ENCODE data around the gene EDIL3.
"Not testable (repeated sequence)": the region's sequence is repeated elsewhere in the genome, so short reads cannot be mapped to it uniquely, and the experiment has no call there.

Gene EDIL3

DNA sequence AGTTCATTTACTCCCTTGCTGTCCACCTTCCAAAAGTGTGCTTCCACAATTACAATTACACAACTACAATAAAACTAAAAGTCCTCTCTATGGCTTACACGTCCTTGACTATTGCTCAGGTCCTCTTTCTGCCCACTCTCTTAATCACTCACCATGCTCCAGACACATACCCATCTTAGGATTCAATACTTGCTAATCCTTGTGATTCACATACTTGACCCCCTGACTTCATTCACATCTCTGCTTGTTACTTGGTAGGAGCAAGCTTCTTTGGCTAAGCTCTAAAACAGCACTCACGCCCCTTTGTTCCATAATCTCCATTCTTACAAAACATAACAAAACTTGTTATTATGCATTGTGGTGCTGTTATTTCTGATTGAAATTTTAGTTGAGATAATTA lies 215.8 kb downstream of the EDIL3 start:
- no peak for DNase-seq (ENCODE audit: low read depth)

DNA sequence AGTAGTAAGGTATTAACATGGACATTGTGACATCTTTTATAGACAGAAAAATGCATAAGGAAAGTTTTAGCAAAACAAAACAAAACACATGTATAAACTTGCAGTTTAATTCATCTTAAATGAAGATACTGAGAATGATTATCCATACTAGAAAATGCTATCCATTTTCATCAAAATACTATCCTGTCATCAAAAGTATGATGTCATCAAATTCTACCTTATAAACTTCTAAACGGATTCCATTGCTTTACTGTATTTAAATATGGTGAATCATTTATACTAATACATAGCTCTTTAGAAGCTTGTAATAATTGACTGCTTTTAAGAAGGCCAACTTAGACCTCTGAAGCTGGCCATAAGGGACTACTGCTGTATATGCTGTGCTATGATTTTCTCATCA lies 221.0 kb downstream of the EDIL3 start:
- no peak for DNase-seq (ENCODE audit: low read depth)

DNA sequence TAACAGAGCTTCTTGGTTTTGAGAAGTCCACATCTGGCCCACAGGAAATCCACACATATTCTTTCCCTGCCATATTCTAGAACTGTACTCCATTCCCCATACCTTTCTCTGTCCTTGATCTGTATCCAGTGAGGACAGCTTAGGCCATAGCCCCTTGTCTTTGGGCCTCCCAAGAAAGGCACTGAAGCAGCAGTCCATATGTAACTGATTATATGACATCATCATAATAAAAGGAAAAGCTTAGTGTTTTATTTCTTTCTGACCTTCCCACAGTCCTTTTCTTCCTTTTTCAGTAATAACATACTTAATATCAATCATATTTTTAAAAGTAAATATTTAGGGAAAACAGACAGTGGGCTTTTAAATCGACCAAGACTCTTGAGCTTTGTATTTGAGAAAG lies 222.0 kb downstream of the EDIL3 start:
- no peak for DNase-seq (ENCODE audit: low read depth)

DNA sequence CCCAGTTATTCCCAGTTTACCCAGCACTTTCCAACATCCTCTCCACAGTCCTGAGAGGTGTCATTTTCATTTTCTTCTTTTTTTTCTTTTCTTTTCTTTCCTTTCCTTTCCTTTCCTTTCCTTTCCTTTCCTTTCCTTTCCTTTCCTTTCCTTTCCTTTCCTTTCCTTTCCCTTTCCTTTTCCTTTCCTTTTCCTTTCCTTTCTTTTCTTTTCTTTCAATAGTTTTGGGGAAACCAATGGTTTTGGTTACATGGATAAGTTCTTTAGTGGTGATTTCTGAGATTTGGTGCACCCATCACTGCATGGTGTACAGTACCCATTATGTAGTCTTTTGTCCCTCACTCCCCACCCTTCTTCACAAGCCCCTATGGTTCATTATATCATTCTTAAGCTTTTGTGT lies 224.0 kb downstream of the EDIL3 start:
- DNase-seq (ENCODE audit: low read depth), result not testable (repeated sequence)

DNA sequence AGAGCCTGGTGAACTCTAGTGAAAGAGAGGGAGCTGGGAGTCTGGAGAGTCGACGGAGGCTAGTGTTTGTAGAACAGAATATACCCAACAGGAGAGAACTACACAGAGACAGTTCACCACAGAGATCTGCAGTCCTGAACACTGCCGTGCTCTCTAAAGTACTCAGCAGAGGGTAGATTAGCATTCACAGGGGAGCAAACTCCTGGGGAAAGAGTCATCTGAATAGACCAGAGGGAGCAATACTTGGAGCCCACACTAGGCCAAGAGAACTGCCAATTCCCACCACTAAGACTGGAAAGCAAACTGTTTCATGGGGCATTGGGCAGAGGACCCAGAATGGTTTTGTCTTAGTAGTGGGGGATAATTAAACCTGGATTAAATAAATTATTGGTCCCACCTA lies 235.6 kb downstream of the EDIL3 start:
- DNase-seq (ENCODE audit: low read depth), result no peak

DNA sequence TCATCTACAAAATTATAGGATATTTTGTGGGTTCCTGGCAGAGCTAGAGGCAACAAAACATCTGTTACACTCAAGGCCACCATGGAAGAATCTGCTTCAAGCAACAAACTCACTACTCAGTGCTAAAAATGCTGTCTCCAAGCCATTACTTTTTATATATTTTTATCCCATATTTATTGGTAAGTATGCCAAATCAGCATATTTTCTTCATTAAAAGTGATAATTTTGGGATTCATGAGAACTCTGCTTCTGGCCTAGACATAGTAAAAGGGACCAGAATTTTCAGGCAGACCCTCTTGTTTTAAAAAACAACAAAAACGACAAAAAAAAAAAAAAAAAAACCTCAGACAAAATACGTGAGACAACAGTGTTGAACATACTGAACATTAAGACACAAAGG lies 236.0 kb downstream of the EDIL3 start:
- DNase-seq (ENCODE audit: low read depth), result no peak

DNA sequence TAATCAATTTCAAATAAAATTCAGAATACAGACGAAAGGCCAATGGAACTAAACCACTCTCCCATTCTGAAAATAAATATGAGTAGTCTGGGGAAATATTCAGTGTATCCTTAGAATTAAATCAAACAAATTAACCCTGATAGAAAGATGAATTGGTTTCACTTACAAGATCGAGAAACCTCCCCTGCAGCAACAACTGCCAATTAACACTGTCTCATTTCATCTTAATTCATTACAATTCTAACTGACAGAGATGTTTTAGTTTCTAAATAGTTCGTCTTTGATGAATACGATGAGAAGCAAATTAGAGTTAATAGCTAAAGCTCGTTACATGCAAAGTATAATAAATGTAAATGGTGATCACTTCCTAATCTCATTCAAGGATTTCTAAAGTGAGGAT lies 247.1 kb downstream of the EDIL3 start:
- no peak for DNase-seq (ENCODE audit: low read depth)

DNA sequence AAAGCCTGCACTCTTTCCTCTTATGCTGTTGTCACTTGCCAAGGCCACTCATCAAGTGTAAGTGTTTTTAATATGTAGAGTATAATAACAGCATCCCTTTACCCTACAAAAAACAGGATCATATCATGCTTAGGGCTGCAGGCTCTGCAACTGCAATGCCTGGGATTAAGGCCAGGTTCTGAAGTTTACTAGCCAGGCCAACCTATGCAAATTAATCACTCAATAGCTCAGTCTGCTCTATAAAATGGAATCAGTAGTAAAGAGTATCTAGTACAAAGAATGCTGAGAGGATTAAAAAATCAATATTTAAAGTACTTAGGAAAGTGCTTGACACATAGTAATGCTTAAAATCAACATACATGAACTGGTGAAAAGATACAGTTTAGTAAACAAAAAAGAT lies 253.3 kb downstream of the EDIL3 start:
- no peak for DNase-seq (ENCODE audit: low read depth)

DNA sequence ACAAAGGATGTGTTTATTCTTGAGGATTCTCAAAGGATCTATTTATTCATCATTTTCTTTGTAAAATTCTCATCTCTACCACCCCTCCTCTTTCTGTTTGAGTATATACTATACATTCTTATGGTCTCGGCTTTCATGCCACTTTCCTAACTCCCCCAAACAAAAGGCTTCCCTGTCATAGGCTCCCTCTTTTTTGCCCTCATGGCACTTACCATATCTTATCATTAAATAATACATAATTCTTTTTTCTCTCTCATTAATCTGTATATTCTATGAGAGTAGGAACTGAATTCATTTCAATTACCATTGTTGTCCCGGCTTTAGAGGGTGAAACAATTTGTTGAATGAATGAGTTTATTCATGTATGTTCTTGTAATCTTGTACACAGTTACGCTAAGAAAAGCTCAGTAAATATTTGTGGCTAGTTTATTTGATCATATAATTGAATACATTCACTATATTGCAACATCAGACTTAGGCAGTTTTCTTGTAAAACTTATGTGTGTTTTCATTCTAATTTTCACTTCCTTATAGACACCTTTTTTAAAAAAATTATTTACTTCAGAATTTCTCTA lies 254.6 kb downstream of the EDIL3 start:
- no peak for DNase-seq (ENCODE audit: low read depth)

DNA sequence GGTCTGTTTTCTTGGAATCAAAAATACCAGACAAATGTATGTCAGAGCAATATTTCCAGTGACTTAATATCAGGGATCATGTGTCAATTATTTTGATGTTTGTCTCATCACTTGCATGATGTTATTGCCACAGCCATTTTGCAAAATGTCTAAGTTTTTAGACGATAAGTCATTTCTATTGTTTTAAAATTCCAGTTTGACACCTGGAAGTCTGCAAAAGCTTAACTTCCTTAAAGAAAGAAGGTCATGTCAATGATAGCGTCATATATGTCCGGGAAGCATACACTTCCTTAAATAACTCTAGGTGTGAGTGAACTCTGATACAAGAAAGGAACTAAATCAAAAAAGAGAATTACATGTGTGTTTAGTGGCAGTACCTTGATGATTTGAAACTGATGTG lies 259.5 kb downstream of the EDIL3 start:
- DNase-seq (ENCODE audit: low read depth), result no peak

DNA sequence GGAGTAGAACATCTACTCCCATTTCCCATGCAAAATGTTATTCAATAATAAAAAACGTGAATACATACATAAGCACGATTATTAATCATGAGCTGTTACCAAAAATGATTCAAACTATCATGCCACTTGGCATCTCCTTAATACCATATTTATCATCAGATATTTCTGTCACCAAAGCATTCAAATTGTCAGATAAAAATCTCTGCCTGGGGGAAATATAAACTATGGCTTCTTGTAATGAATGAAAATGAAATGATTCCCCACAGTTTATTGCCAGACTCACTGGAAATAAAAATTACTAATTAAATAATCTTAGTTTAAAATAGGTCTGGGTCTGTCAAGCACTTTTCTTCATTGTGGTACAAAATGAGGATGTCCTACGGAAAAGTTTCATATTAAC lies 265.4 kb downstream of the EDIL3 start:
- no peak for DNase-seq (ENCODE audit: low read depth)

DNA sequence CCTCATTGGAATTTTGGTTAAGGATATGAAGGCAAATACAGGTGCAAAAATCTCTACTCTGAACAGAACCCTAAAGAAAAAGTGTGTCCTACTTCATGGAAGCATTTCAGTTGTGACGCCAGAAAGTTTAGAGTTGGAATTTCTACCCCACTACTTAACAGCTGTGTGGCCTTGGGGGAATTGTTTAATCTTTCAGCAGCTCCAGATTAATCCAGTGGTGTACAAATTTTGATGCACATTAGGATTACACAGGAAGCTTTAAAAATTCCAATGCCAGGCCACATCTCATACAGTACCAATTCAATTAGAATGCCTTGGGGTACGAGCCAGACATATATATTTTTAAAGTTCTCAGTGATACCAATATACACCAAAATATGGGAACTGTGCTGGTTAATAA lies 266.1 kb downstream of the EDIL3 start:
- no peak for DNase-seq (ENCODE audit: low read depth)

DNA sequence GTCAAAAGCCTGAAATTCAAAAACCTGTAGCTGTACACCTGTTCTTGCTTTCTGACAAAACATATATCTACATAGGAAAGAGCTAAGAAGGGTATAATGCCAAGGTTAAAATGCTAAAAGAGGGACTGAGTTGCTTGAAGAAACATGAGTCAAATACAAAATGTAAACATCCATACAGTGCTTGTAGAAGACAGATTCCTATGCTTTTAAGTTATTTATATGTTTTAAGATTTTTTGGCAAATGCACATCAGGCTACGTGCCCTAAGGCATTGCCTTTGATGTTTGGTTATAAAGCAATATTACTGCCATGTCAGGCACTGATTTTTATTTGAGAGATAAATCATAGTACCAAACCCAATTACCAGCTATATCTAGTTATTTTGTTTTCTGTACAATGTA lies 269.0 kb downstream of the EDIL3 start:
- no peak for DNase-seq (ENCODE audit: low read depth)

DNA sequence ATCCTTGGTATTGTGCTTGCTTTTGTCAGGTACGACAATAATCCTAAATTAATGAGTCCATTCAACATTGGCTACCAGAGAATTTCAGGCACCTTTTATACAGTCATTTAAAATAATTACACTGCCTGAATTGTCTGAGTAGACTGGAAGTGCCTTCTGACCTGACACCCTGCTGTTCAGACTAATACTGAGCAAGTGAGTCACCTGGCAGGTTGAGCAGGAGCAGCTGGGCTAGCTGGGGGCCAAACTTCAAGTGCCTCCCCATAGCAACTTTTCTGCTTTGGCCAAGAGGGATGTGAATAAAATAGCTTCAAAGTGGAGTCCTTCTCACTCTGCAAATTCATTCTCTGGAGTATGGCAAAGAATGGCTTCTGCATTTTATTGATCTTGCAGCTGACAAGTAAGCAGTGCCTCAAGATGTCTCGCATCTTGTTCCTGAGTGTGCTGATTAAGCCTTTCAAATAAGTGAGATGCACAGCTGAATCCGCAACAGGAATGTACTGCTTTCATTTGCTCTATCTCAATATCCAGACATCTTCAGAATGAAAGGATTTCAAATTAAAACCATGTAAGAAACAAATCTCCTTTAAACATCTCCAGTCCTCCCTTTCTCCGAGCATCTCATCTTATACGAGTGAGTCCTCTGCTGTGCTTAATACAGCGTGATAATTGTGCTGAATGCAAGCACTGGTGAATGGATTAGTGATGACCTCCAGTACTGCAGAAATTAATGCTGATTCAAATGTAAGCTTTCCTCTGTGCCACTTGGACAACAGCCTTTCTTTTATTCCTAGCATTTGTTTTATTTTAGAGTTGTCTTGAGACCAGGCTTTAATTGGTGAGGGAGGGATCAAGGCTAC lies 271.2 kb downstream of the EDIL3 start:
- no peak for DNase-seq (ENCODE audit: low read depth)

DNA sequence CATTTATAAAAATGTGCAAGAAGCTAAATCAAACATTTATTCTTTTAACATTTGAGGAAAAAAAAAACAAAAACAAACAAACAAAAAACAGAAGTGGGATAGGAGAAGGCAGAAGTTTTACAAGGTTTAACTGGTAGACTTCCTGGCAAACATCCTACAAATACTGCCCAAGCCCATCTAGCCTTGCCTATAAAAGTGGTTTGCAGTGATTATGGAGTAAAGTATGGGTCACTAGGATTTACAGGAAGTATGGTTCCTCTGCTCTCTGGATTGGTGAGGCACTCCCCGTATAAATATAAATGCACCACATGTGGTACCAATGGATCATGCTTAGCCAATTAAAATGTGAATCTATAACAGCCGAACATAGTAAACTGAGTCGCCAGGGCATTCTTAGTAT lies 291.9 kb downstream of the EDIL3 start:
- DNase-seq (ENCODE audit: low read depth), result no peak

DNA sequence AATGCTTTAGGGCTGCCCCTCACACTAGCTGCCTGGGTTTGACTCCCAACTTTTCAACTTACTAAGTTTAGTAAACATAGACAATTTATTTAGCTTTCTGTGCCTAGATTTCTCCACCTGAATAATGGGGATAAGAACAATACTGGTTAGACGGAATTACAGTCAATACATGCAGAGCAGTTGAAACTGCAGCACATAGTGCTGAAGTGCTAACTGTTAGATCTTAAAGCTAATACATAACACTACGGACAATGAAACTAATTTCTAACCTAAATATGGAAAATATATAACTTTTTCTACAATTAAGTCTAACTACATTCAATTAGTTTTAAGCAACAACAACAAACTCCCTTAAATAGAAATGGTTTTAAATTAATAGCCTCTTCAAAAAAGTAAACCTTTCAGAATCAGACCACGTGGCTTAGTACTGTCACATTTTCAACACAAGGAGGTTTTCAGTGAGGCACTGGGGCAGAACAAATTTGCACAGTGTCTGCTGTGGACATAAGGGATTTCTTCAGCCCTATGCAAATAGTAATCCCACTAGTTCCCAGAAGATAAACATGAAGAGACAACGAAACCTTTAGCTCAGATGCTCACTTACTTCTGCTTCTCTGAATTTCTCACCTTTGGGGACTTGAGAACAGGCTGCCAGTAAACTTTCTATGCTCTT lies 293.4 kb downstream of the EDIL3 start:
- no peak for DNase-seq (ENCODE audit: low read depth)

DNA sequence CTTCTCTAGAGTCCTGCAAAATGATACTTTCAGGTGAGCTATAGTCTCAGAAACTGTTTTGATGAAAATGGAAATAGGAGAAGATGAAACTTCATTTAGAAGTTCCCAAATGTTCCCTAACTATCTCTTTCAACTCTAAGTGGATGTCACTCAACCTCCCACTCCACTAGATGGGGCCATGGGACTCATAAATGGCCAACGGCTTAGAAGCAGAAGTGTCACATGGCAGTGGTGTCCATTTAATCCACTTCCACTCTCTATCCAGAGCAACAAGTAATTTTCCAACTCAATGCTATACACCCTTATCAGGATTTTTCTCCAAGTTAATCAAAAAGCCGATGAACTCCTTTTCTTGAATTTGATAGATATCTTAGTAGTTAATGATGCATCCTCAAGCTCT lies 295.7 kb downstream of the EDIL3 start:
- no peak for DNase-seq (ENCODE audit: low read depth)

DNA sequence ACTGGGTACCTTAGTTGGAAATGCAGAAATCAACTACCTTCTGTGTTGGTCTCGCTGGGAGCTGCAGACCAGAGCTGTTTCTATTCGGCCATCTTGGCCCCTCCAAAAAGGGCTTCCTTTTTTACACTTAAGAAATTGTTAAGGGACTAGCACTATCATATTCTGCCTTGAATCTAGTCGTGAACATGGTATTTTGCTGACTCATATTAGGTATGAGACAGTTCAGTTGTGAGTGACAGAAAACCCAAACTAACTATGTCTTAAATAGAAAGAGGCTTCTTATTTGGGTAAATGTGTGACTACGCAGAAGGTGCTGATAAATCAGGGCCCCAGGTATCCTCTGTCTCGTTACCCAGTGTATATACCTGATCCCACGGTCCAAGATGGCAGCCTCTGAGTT lies 298.2 kb downstream of the EDIL3 start:
- DNase-seq (ENCODE audit: low read depth), result no peak

DNA sequence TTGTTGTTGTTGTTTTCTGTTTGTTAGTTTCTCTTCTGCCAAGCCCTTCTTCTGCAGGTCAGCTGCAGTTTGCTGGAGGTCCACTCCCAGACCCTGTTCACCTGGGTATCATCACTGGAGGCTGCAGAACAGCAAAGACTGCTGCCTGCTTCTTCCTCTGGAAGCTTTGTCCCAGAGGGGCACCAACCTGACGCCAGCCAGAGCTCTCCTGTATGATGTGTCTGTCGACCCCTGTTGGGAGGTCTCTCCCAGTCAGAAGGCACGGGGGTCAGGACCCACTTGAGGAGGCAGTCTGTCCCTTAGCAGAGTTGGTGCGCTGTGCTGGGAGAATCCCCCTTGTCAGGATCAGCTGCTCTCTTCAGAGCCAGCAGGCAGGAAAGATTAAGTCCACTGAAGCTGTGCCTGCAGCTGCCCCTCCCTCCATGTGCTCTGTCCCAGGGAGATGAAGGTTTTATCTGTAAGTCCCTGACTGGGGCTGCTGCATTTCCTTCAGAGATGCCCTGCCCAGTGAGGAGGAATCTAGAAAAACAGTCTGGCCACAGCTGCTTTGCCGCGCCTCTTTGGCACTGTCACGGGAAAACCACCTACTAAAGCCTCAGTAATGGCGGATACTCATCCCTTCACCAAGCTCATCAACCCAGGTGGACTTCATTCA lies 299.2 kb downstream of the EDIL3 start:
- DNase-seq (ENCODE audit: low read depth), result no peak

DNA sequence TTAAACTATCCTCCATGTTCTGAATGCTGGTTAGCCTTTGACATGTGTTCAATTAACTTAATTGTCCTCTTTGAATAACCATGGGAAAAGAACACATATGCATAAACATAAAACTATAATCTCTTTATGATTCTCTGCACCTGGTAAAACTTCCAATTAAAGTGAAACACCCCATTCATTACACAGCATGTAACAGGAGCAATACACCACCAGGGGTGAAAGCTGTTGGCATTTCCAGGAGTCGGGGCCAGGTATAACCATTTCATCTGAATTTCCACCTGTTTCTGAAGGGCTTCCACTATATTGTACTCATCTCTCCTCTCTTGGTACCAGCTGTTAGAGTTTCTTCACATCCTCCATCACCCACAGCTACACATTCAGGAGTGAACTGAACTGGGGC lies 303.8 kb downstream of the EDIL3 start:
- no peak for DNase-seq (ENCODE audit: low read depth)

DNA sequence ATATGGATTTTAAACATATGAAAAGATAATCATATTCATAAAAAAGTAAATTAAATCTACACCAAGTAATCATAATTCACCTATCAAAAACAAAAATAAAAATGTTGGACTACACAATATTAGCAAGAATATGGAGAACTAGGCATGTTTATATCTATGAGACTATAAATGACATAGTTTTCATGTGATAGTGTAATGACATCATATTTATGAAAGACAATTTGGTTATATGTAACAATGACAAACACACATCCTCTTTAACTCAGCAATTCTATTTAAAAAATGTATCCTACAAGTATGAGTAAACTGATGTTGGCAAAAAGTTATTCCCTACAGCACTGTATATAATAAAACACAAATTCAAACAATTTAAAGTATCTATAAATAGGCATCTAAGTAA lies 312.3 kb downstream of the EDIL3 start:
- DNase-seq (ENCODE audit: low read depth), result no peak

DNA sequence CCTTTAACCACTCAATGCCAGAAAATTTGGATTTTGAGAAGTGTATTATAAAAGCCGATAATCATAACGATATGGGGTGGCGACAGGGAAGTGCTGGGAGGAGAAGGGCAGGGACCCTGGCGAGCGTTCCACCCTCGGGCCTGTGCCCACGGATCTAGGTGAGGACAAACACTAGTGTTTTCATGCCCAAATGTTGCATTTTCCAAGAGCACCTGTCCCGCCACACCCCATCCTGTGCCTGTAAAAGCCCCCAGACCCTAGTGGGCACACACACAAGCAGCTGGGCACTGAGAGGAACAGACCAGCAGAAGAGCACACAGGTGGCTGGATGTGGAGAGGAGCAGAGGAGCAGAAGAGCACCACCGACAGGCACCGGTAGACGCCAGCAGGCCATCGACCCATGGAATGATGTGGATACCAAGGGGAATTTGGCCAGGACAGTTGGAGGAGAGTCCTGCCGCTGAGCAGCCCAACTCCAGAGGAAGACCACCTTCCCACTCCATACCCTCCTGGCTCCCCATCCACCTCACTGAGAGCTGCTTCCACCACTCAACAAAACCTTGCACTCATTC lies 315.0 kb downstream of the EDIL3 start:
- DNase-seq (ENCODE audit: low read depth), result no peak

DNA sequence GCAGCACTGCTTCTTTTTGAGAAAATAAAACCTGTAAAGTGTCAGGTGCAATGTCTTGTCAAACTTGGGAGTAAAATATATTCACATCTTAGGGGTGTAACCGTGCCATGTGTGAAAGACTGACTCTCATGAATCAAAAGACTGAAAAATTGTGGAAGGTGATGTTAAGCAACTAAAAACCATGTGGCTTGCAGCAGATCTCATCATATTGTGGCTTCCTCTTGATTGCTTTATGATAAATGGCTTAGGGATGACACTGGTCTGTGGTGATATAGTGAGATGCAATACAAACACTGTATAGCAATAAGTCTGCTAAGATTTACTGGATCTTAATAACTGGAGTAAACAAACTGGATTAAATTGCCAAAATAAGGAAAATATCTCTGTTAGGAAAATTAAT lies 321.6 kb downstream of the EDIL3 start:
- DNase-seq (ENCODE audit: low read depth), result no peak

All from GM04504 (cell line).